ENCODE measurements around the gene PTPRD.
"Not testable (repeated sequence)": the region's sequence is repeated elsewhere in the genome, so short reads cannot be mapped to it uniquely, and the experiment has no call there.

Gene PTPRD

DNA sequence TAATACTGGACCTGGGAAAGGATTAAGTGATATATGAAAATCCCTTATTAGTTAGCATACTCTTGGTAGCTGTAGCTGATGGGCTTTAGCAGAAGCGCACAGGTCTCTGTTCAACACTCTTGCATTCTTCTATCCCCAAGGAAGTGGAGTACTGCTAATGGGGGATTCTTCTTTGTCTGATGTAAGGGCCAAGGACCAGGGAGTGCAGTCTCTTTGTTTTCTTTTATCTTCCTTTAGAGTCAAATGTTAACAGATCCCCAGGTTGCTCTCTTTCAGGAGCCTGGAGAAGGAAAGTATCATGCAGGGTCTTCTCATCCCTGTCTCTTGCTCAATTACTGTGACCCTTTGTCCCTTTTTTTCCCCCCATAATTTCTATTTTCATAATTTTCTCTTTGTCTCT, 1666.3 kb downstream of the PTPRD start:
- no peak for DNase-seq

DNA sequence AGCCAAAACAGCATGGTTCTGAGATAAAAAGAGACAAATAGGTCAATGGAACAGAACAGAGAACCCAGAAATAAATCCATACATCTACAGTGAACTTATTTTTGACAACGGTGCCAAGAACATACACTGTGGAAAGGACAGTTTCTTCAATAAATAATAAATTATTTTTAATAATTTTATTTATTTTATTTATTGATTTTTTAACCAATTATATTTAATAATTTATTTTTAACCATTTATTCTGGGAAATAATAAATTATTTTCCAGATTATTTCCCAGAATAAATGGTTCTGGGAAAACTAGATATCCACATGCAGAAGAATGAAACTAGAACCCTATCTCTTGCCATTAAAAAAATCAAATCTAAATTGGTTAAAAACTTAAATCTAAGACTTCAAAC, 1669.4 kb downstream of the PTPRD start:
- DNase-seq: no peak

DNA sequence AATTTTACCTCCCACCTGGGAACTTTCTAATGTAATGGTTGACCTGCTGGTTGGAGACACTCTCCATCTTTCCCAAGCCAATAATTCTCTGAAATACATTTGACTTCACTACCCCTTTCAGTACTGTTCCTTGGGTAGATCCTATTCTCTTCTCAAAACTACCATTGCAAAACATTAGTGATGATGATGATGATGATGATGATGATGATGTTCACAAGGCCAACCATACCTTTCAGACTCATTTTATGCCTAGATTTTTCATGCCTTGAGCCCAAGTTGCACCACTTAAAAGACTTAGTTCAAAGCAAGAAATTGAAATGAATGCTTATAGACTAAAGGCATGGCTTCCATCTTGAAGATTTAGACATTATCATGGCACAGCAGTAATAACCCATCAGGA, 1672.2 kb downstream of the PTPRD start:
- no peak for DNase-seq

DNA sequence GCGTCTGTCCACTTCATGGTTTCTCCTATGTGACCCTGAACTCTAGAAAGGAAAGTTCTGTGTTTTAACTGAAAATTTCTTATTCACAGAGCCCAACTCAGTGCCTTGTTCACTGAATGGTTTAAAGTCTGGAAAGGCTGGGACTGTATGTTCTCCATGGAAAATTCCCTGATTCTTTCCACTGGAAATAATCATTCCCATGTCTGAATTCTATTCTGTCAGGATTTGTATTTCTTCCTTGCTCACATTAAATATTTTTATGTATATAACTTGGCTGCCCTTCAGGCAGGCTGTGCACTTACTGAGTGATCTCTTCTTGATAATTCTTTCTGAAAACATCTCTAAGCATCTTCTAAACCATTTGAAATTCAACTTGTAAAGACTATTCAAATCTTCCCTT, 1686.3 kb downstream of the PTPRD start:
- DNase-seq: no peak

DNA sequence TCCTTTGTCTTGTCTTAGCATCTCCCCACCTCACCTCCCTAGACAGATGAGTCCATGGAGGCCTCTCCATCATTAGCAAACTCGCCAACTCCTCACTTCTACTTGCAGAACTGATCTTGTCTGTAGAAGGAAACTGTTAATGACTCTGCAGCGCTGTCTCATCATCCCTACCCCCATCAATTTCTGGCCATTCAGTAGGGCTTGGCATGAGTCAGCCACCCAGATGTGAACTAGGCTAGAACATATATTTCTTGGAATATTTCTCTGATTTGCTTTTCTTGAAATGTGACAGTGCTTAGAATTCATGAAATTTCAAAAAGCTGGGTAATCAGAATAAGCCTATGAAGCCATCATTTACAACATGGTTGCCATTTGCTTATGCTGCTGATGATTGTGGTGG, 1688.2 kb downstream of the PTPRD start:
- DNase-seq: no peak

DNA sequence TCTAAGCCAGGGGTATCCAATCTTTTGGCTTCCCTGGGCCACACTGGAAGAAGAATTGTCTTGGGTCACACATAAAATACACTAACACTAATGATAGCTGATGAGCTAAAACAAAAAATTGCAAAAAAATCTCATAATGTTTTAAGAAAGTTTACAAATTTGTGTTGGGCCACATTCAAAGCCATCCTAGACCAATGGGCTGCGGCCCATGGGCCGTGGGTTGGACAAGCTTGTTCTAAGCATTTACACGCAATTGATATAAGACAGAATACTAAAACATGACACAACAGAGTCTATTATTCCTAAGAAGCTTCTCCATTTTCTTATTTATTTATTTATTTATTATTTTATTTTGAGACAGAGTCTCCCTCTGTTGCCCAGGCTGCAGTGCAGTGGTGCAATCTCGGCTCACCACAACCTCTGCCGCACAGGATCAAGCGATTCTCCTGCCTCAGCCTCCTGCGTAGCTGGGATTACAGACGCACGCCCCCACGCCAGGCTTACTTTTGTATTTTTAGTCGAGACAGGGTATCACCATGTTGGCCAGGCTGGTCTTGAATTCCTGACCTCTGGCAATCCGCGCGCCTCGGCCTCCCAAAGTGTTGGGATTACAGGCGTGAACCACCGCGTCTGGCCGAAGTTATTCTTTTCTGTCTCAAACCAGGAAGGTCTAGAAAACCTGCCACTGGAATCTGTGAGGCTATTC, 1692.2 kb downstream of the PTPRD start:
- not testable (repeated sequence) for DNase-seq

DNA sequence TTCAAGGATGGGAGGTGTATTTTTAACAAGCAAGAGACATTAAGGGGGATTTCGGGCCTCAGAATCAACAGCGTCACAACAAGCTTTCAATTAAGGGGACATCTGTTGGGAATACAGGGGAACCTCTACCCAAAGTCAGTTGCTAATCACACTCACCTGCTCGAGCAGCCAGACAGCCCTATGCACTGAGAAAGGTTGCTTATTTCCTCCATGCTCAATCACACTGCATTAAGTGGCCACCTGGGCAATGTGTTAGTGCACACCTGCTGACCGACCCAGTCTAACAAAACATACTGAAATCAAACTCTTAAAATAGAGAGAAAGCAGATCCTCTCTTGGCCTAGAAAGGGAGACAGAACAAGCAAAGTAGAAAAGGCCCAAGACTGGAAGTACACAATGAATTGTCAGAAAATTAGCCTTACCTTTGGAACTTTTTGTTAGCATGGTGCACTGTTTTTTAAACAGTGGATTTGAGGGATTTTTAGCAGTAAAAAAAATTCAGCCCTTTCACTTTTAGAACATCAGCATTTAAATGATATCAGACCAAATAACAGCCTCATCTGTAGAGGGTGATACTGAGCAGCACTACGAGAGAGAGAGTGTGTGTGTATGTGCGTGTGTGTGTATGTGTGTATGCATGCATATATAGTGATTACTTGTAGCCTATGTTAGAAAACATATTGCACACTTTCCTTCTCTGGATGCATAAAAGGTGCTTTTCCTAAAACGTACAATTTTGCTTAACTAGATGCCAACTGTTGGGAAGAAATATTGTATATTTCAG, 1694.7 kb downstream of the PTPRD start:
- no peak for DNase-seq

DNA sequence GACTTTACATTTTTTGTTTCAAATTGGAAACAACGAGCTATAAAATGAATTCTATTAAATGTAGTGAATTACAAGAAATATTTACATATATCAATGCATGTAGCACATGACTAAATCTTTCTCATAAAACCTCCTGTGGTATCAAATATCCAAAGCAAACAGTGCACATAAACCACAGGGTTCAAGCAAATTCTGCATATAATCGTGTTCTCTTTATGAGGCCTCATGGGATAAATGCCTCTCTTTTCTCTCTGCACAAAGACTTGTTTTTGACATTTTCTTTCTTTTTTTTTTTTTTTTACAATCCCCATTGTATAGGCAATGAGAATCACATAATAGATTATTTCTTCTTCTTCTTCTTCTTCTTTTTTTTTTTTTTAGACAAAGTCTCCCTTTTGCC, 1696.0 kb downstream of the PTPRD start:
- DNase-seq: no peak

DNA sequence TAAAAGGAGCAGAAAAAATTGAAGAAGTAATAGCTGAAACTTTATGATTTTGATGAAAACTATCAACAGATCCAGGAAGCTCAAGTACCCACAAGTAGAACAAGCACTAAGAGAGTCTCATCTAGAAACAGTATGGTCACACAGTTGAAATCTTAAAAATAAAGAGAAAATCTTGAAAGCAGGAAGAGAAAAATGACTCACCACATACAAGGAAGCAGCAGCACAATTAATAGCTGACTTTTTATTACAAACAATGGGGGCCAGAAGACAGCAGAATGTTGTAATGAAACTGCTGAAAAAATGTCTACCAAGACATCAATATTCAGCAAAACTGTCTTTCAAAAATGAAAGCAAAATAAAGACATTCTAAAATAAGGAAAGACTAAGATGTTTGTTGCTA, 1704.9 kb downstream of the PTPRD start:
- DNase-seq: no peak

DNA sequence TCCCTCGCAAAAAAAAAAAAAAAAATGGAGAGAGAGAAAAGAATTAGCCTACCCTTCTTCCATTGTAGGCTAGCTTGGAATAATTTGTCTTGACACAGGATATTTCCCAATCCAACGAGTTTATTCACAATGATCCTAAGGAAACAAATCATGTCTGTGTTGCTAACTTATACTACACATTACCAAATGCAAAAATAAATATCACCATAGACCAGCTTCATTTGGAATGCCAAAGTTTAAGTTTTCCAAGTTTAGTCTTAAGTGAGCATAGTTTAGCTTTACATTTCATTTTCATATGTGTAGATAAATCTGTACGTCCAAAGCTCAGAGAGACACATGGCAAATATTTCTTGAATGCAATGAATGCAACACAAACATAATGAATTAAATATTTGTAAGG, 1707.1 kb downstream of the PTPRD start:
- DNase-seq: no peak

DNA sequence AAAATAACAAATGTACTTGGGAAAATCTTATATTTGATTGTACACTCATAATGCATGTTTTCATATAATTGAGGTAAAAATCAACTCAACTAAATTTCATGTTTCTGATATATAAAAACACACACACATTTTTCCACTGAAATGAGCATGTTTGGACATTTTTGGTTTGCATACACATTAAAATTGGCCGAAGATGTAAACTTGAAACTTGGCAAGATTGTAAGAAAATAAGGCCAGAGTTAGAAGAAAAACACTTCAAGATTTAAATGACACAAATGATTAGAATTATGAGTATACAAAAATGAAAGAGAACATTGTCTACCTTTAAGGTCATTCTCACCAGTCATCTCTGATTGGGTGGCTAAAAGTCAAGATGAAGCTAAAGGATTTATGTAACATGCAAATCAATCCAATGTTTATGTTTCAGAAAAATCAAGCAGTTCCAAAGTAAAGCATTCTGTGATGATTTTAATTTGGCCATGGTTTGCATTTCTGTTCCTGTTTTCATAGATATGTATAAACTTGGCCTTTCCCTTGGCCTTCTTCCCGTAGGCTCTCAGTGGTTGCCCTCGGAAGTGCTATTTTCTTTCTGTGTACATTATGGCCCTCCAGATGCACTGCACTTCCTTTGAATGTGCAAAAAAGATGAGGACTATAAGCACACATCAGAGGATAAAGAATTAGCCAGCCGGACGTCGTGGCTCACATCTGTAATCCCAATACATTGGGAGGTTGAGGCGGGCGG, 1707.9 kb downstream of the PTPRD start:
- DNase-seq: no peak

DNA sequence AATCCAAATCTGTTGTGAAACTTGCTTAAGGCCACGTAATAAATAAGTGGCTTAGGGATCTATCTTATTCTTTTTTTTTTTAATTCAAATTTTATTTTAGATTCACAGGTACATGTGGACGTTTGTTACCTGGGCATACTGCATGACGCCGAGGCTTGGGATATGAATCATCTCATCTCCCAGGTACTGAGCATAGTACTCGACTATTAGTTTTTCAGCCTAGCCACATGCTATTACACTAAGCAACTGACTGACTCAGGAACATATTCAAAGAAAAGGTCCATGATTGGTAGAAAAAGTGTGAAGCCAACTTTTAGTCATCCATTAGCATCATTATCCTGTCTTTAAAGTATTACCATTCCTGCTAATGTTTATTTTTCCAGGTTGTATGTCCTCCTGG, 1709.7 kb downstream of the PTPRD start:
- no peak for DNase-seq

DNA sequence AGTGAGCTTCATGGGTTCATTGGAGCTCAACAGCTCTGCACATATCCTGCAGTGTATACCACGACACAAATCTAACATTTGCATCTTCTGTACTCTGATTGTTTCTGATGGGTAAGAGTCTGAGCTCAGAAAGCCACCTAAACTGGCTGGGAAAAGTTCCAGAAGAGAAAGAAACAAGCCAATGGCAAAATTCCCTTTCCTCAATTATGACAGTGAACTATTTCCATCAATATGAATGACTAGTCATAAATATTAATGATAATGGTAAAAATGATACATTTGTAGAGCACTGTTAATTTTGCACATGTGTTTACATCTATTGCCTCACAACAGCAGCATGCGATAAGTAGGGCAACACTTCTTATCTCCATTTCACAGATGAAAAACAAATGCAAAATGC, 1711.7 kb downstream of the PTPRD start:
- DNase-seq: no peak

DNA sequence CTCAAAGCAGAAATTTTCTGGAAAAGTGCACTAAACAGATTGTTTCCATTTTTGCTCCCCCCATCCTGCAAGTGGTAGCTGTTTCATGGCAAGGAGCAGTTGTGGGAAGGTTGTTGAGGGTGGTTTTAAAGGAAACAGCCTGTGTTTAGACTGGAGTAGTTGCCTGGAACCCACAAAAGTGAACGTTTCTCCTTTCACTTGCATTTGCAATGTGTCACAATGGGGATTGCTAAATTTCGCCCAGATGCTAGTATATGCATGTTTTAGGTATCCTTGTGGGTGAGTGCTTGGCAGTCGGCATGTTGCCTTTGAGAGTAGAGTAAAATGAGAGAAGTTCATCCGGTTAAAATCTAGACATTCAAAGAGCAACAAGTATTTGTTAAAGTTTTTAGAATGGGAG, 1713.3 kb downstream of the PTPRD start:
- no peak for DNase-seq

DNA sequence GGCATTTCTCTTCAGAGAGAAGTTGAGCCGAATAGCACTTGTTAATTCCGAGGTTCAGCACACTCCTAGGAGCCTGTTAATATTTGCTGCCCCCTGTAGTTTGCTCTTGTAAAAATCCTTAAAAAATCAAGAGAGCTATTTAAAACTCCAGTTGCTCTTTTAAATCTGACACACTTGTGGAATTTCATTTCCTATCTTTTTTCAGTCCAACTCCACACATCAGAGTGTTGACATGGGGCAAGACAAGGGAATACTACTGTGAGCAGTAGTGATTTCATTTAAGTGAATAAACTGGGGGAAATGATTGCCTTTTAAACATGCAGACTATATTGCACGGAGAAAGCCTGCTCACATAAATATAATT, 1717.0 kb downstream of the PTPRD start:
- peak; percentile 10 for DNase-seq

DNA sequence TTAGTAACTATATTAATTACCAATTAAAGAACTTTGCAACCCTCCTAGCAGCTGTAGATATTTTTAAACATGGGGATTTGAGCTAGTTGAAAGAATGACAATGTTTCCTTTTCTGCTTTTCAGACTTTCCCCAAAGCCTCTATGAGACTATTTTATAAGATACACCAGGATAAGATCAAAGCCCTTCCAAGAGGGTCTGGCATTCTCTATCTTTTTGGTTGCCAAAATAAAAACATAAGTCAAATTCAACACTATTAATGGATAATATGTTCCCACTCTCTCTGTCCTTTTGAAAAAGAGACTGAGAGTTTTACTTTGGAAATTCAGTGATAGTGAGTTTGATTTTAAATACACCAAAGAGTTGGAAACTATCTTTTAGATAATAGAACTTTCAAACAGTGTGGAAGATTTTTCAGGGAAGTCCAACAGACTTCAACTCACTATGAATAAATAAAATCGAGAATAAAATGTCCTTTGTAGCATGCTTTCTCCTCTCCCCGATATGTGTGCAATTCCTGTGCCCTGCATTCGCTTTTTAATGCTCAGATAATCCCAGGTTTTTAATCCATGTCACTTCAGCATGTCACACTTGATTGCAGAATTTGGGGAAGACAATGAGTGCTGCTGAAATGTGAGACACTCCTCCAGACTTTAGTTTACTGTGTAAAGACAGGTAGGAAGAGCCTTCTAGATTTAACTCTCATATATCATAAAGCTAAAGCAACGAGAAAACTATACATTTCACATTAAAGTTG, 1717.5 kb downstream of the PTPRD start:
- DNase-seq: no peak

DNA sequence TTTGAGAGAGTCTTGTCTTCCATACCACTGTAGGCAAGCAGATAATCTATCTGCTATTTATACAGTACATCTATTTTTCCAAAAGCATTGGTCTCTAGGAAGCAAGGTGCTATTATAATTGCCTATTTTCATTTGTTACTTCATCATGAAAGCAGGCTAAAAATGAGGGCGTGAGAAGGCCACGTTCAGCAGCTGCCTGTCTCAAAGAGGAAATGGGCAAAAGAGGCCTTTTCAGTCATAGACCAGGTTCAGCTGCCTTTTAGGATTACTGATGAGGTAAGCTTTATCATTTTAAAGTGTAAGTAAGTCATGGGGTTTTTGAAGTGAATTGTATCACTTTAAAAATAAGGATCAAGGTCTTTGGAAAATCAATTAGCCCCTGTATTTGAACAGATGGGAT, 1722.1 kb downstream of the PTPRD start:
- no peak for DNase-seq

DNA sequence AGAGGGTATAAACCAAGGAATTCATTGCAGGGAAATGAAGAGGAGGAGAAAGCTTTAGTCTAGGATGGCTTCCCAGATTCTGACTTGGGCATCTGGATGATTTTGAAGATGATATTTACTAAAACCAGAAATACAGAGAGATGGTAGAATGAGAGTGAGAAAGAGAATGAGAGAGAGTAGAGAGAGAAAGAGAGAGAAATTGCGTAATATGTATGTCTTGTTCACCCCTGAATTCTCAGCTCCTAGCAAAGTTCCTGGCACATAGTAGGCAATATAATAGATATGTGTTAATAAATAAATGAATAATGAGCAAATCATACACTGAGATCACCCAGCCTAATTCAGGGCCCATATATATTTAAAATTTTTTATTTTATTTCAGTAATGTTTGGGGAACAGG, 1723.7 kb downstream of the PTPRD start:
- no peak for DNase-seq

DNA sequence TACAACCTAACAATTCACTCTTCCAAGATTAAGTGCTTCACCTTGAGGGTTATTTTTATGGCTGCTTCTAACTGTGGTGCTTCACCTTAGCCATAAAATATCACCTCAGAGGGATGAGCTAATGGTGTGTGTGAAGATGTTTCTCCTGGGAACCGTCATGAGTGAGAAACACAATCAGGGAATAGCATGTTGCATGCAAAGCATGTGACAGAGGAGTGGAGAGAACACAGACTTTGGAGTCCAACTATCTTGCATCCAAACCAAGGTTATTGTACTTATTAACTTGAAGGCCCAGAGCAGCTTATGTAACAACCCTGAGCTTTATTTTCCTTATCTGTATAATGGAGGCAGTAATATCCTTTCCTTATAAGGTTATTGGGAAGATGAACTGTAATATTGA, 1724.2 kb downstream of the PTPRD start:
- DNase-seq: no peak

DNA sequence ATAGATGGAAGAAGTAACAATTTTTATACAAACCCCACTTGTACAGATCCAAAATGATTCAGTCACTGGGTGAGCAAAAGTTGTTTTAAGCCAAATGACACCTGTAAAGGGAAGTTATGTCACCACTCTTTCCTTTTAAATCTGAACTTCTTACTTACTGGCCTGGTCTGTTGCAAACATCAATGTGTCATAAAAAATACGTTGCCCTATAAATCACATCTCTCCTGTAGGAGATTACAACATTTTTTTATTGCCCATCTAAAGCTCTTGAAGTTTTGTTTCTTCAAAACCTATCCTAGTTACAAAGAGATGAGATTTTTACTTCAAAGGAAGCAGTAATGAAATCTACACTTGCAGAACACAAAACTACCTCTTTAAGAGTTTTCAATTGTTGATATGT, 1725.4 kb downstream of the PTPRD start:
- no peak for DNase-seq

DNA sequence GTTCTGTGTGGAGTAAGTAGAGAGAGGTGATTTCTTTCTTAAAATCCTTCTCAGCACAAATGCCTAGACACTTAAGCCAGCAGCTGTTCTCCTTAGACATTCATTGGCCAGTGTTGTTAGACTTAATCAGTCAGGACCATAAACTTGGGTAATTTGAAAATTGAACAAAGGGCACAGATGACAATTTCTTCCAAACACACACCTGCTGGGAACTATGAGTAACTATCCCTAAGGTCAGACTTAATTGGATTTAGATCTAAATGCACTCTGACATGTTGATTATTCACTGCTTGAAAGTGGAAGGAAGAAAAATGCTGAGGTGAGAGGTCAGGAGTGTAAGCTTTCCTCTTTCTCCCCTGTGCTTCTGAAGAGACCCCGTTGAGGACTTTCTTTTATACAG, 1729.5 kb downstream of the PTPRD start:
- no peak for DNase-seq

DNA sequence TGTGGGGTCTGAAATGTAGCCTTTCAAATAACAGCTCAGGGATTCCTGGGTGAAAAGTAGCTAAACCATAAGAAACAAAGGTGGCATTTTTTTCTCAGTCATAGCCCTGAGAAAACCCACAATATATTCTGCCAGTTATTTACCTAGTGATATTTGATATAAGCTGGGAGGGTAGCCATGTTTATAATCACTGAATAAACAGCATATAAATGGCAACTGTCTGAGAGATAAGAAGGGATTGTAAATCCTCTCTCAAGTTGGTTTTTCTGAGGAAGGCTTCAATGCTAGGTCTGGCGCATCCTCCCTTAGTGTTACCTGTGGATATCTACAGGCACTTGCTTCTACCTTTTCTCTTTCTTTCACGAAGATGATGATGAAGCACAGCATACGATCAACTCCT, 1732.7 kb downstream of the PTPRD start:
- no peak for DNase-seq

DNA sequence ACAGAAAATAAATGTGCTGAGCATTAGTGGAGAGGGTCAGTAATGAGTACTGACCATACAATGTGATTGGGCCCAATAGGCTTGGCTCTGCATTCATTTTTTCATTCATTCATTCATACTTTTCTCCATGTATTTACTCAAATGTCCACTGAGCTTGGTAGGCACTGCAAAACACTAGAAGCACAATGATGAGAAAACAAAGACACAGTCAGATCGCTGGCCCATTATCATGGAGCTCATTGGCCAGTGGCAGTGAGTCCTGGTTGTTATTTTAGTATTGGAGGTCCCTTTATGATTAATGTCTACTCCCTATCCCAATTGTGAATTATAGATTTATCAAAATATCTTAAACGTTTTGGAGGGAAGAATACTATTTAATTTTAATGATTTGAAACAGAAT, 1733.5 kb downstream of the PTPRD start:
- no peak for DNase-seq

Data from inflammatory macrophage treated with lipopolysaccharide for 4 hours (primary cell).